PC-3 (cell line): ENCODE results near the gene TTC28. TPM values are rescaled to one million over a fixed set of nuclear protein-coding genes. Genes with fewer than 3 reads are reported as not detected.
A peak's percentile ranks its signal among the peaks of the same experiment; 100 is the strongest.

Source experiments
- ATAC-seq: fragments of 200-7000 bp; cut with Tn5 transposase; 2 replicates; pipeline ENCODE4 v1.9.1; 2020; ENCODE audit warnings: mild to moderate bottlenecking, moderate library complexity
- BruUV-seq: library from RNA; stranded (reverse); fragments of 400-500 nt; replicated peaks from 2 replicates; lab custom pipeline; 2021; lab: Mats Ljungman, UMichigan
- CTCF ChIA-PET: fragments of 300-600 bp; sonication (Branson Sonifier 250); formaldehyde crosslinking; loops from one replicate; lab custom pipeline; 2022; ENCODE audit warnings: antibody characterized with exemption; lab: Charles Lee
- POLR2A ChIA-PET: fragments of 300-600 bp; sonication (Branson Sonifier 250); formaldehyde crosslinking; loops from one replicate; lab custom pipeline; 2022; ENCODE audit warnings: antibody characterized with exemption; ENCODE audit not compliant: unreplicated experiment; lab: Charles Lee
- DNase-seq: peaks from one replicate; pipeline ENCODE4 v3.0.0-alpha.2; 2015
- H2AFZ ChIP-seq: fragments of 300-600 bp; sonication (generic); 2 replicates; pipeline ENCODE4 v1.6.0; 2016; ENCODE audit warnings: antibody characterized with exemption, low read length
- H3F3A ChIP-seq: fragments of 300-600 bp; sonication (generic); one replicate; pipeline ENCODE4 v1.6.0; 2017; ENCODE audit warnings: antibody characterized with exemption, low read length, control low read depth, mild to moderate bottlenecking; ENCODE audit not compliant: unreplicated experiment
- H3K27ac ChIP-seq: fragments of 300-600 bp; sonication (generic); 2 replicates; pipeline ENCODE4 v1.5.1; 2016; ENCODE audit warnings: mild to moderate bottlenecking, low read length
- H3K27me3 ChIP-seq: fragments of 300-600 bp; sonication (generic); 2 replicates; pipeline ENCODE4 v1.6.1; 2016; ENCODE audit warnings: low read length, mixed read lengths
- H3K36me3 ChIP-seq: fragments of 300-600 bp; sonication (generic); 2 replicates; pipeline ENCODE4 v1.6.1; 2016; ENCODE audit warnings: low read depth, mixed run types, low read length, mixed read lengths
- H3K4me1 ChIP-seq: fragments of 300-600 bp; sonication (generic); 2 replicates; pipeline ENCODE4 v1.5.1; 2016; ENCODE audit warnings: low read length; ENCODE audit not compliant: insufficient read depth
- H3K4me2 ChIP-seq: fragments of 300-600 bp; sonication (generic); 2 replicates; pipeline ENCODE4 v1.6.0; 2016; ENCODE audit warnings: low read length
- H3K4me3 ChIP-seq: fragments of 300-600 bp; sonication (generic); 2 replicates; pipeline ENCODE4 v1.5.1; 2016; ENCODE audit warnings: mild to moderate bottlenecking, low read length, mixed read lengths
- H3K79me2 ChIP-seq: fragments of 300-600 bp; sonication (generic); 2 replicates; pipeline ENCODE4 v1.6.1; 2017; ENCODE audit warnings: low read length, mixed read lengths
- H3K9ac ChIP-seq: fragments of 300-600 bp; sonication (generic); 2 replicates; pipeline ENCODE4 v1.6.0; 2016; ENCODE audit warnings: mild to moderate bottlenecking, low read length
- H3K9me2 ChIP-seq: fragments of 300-600 bp; sonication (generic); replicated peaks from 2 replicates; pipeline ENCODE4 v1.6.1; 2016; ENCODE audit warnings: mixed run types, low read length, mixed read lengths
- H3K9me3 ChIP-seq: fragments of 300-600 bp; sonication (generic); 2 replicates; pipeline ENCODE4 v1.6.1; 2016; ENCODE audit warnings: low read length, mixed read lengths
- H4K20me1 ChIP-seq: fragments of 300-600 bp; sonication (generic); 2 replicates; pipeline ENCODE4 v1.6.1; 2016; ENCODE audit warnings: low read length, mixed read lengths
- CTCF ChIP-seq: fragments of 300-600 bp; sonication (generic); conservative IDR thresholded peaks from 2 replicates; pipeline ENCODE4 v1.5.1; 2017; ENCODE audit warnings: antibody characterized with exemption, low read depth, mild to moderate bottlenecking, low read length
- EZH2 ChIP-seq: fragments of 300-600 bp; sonication (generic); IDR thresholded peaks from one replicate; pipeline ENCODE4 v1.6.1; 2017; ENCODE audit warnings: antibody characterized with exemption, mild to moderate bottlenecking, low read length; ENCODE audit not compliant: unreplicated experiment
- EZH2phosphoT487 ChIP-seq: fragments of 300-600 bp; sonication (generic); IDR thresholded peaks from 2 replicates; pipeline ENCODE4 v1.6.1; 2018; ENCODE audit warnings: mild to moderate bottlenecking, antibody characterized with exemption, low read length, borderline replicate concordance
- intact Hi-C: fragments of 100-400 bp; cut with micrococcal nuclease; formaldehyde crosslinking; loops from 2 replicates; pipeline ENCODE4 v1.9.0; 2023
- total RNA-seq: library from RNA; depleted of rRNA; stranded (reverse); fragments of >200 nt; gene quantifications from 2 replicates; pipeline ENCODE4 v1.2.3, GENCODE V29; 2014

TTC28 gene
- total RNA-seq, 1 experiment from 2014 or later: 6.3 TPM

- DNase-seq: no peak
- Histone ChIP-seq H2AFZ (no peak overlapping the region), H3K9me3 (no peaks in the 10 kb centered on the region), H3K4me1 (peaks cover 9% of the 10 kb centered on the region; the same call in 1 of the 2 replicates), H3K4me2 (no peak overlapping the region), H3K4me3 (no peak overlapping the region), H4K20me1 (no peaks in the 10 kb centered on the region), H3K79me2 (no peaks in the 10 kb centered on the region), H3K27me3 (no peaks in the 10 kb centered on the region), H3K36me3 (no peaks in the 10 kb centered on the region), H3K9me2 (no peaks in the 10 kb centered on the region), H3K27ac (no peak overlapping the region), H3F3A (no peaks in the 10 kb centered on the region), H3K9ac (no peak overlapping the region)
- CTCF ChIA-PET: no interaction called here
- intact Hi-C loops: no loop called here
- TF ChIP-seq EZH2: no peak
- no peak for TF ChIP-seq CTCF
- no peak for TF ChIP-seq EZH2phosphoT487
- BruUV-seq: no TSS peak
- POLR2A ChIA-PET: no interaction called here
- no peak for ATAC-seq
Observed at GRCh38 chr22:28118957-28119631, 560.5 kb downstream of the TTC28 start.

GRCh38 chr22:28116219-28116673, 563.4 kb downstream of the TTC28 start:
- peaks cover 9% of the 10 kb centered on the region; the same call in 1 of the 2 replicates for H3K4me1 ChIP-seq
- no peaks in the 10 kb centered on the region for H3K36me3 ChIP-seq
- H3K9me3 ChIP-seq: no peaks in the 10 kb centered on the region
- no peak overlapping the region for H3K4me2 ChIP-seq
- ATAC-seq (peak; percentile 94), DNase-seq (peak; percentile 61)
- H2AFZ ChIP-seq: no peak overlapping the region
- BruUV-seq: no TSS peak
- intact Hi-C loops: no loop called here
- H3K79me2 ChIP-seq: no peaks in the 10 kb centered on the region
- no peaks in the 10 kb centered on the region for H3K9me2 ChIP-seq
- no peak overlapping the region for H3K9ac ChIP-seq
- POLR2A ChIA-PET: no interaction called here
- CTCF ChIA-PET: no interaction called here
- no peak overlapping the region for H3K4me3 ChIP-seq
- no peaks in the 10 kb centered on the region for H3K27me3 ChIP-seq
- TF ChIP-seq CTCF (no peak), EZH2phosphoT487 (no peak), EZH2 (no peak)
- peak overlapping the region; percentile 34; the same call in 1 of the 2 replicates for H3K27ac ChIP-seq
- no peaks in the 10 kb centered on the region for H3F3A ChIP-seq
- no peaks in the 10 kb centered on the region for H4K20me1 ChIP-seq

GRCh38 chr22:28115426-28115825, 564.2 kb downstream of the TTC28 start:
- H3K27ac ChIP-seq: no peak overlapping the region
- H3K9me3 ChIP-seq: no peaks in the 10 kb centered on the region
- no TSS peak for BruUV-seq
- peaks cover 9% of the 10 kb centered on the region; the same call in 1 of the 2 replicates for H3K4me1 ChIP-seq
- no peaks in the 10 kb centered on the region for H3K79me2 ChIP-seq
- H3K9ac ChIP-seq: no peak overlapping the region
- no peak for TF ChIP-seq CTCF
- no peak for TF ChIP-seq EZH2phosphoT487
- no peak for TF ChIP-seq EZH2
- H2AFZ ChIP-seq: no peak overlapping the region
- no peaks in the 10 kb centered on the region for H3K27me3 ChIP-seq
- intact Hi-C loops: no loop called here
- no peaks in the 10 kb centered on the region for H3K9me2 ChIP-seq
- ATAC-seq (no peak), DNase-seq (no peak)
- no peaks in the 10 kb centered on the region for H4K20me1 ChIP-seq
- no peaks in the 10 kb centered on the region for H3F3A ChIP-seq
- CTCF ChIA-PET: no interaction called here
- POLR2A ChIA-PET: no interaction called here
- H3K4me3 ChIP-seq: no peak overlapping the region
- no peak overlapping the region for H3K4me2 ChIP-seq
- no peaks in the 10 kb centered on the region for H3K36me3 ChIP-seq
